ENCODE data around the gene EEF1E1. TPM values are rescaled to one million over a fixed set of nuclear protein-coding genes. Genes with fewer than 3 reads are reported as not detected.
A peak's percentile ranks its signal among the peaks of the same experiment; 100 is the strongest.

The EEF1E1 gene
- total and polyA plus RNA-seq, 9 of the 15 experiments (the other 6 are each of a cell fraction or from before 2014, with no cell fraction given), result 135 to 1,355 (median 327) TPM

DNA sequence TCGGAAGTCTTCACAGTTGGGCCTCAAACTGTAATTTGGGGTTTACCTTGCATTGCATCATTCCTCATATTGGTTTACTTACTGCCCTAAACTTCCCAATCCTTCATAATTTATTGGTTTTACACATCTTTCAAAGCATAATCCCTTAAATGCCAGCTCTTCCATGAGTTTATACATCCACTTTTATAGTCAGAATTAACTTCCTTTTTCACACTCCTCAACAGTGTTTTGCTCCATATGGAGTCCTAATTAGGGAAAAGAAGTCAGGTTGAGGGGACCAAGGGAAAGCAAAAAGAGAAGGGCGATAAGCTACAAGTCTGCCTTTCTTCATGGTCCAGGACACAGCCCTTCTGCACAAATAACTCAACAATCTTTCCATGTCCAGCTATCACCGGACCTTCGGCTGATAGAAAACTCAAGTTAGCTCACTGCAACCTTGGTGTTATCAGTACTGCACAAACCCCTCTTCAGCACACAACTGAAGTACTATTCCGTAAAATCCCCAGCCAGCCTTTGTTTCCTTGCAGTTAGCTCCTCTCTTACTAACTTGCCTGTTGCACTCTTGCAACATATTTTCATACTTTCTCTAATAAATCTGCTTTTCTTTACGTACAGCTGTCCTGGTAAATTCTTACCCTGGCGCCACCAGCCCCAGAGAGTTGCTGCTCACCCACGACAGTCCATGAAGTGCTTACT is 2.0 kb downstream of the EEF1E1 start (continued):
- peak; percentile 62; the same call in 1 of the 2 replicates for TF ChIP-seq MTA3 (IDR thresholded peaks at IDR 0.05; ENCODE audit: borderline replicate concordance)
- no peak for TF ChIP-seq ZNF764 (CRISPR knock-in tag; IDR thresholded peaks at IDR 0.05; ENCODE audit: low read depth)
- no peak for TF ChIP-seq SNRNP70 (optimal IDR thresholded peaks at IDR 0.05; ENCODE audit: low read depth, low read length)
- TF ChIP-seq SOX6 (IDR thresholded peaks at IDR 0.05), result peak; percentile 49; the same call in 1 of the 2 replicates
- TF ChIP-seq, protein P1, sequence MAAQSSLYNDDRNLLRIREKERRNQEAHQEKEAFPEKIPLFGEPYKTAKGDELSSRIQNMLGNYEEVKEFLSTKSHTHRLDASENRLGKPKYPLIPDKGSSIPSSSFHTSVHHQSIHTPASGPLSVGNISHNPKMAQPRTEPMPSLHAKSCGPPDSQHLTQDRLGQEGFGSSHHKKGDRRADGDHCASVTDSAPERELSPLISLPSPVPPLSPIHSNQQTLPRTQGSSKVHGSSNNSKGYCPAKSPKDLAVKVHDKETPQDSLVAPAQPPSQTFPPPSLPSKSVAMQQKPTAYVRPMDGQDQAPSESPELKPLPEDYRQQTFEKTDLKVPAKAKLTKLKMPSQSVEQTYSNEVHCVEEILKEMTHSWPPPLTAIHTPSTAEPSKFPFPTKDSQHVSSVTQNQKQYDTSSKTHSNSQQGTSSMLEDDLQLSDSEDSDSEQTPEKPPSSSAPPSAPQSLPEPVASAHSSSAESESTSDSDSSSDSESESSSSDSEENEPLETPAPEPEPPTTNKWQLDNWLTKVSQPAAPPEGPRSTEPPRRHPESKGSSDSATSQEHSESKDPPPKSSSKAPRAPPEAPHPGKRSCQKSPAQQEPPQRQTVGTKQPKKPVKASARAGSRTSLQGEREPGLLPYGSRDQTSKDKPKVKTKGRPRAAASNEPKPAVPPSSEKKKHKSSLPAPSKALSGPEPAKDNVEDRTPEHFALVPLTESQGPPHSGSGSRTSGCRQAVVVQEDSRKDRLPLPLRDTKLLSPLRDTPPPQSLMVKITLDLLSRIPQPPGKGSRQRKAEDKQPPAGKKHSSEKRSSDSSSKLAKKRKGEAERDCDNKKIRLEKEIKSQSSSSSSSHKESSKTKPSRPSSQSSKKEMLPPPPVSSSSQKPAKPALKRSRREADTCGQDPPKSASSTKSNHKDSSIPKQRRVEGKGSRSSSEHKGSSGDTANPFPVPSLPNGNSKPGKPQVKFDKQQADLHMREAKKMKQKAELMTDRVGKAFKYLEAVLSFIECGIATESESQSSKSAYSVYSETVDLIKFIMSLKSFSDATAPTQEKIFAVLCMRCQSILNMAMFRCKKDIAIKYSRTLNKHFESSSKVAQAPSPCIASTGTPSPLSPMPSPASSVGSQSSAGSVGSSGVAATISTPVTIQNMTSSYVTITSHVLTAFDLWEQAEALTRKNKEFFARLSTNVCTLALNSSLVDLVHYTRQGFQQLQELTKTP (IDR thresholded peaks at IDR 0.05; ENCODE audit: low read depth in 1 of 2, partially characterized antibody in 2 of 2), result peak; percentile 66 to 79
- TF ChIP-seq TBP (optimal IDR thresholded peaks at IDR 0.05; ENCODE audit: low read depth, low read length), result peak; percentile 27
- TF ChIP-seq CBFA2T2 (conservative IDR thresholded peaks at IDR 0.05), result peak; percentile 75
- TF ChIP-seq MXI1 (IDR thresholded peaks at IDR 0.05; ENCODE audit: low read depth, low read length), result no peak
- 0 out of 2 replicates have a peak, but pooled peaks have one; percentile 83 for TF ChIP-seq FOXK1 (CRISPR knock-in tag; IDR thresholded peaks at IDR 0.05; ENCODE audit: borderline replicate concordance)
- TF ChIP-seq LCOR (CRISPR knock-in tag; IDR thresholded peaks at IDR 0.05), result no peak
- TF ChIP-seq, protein P2, sequence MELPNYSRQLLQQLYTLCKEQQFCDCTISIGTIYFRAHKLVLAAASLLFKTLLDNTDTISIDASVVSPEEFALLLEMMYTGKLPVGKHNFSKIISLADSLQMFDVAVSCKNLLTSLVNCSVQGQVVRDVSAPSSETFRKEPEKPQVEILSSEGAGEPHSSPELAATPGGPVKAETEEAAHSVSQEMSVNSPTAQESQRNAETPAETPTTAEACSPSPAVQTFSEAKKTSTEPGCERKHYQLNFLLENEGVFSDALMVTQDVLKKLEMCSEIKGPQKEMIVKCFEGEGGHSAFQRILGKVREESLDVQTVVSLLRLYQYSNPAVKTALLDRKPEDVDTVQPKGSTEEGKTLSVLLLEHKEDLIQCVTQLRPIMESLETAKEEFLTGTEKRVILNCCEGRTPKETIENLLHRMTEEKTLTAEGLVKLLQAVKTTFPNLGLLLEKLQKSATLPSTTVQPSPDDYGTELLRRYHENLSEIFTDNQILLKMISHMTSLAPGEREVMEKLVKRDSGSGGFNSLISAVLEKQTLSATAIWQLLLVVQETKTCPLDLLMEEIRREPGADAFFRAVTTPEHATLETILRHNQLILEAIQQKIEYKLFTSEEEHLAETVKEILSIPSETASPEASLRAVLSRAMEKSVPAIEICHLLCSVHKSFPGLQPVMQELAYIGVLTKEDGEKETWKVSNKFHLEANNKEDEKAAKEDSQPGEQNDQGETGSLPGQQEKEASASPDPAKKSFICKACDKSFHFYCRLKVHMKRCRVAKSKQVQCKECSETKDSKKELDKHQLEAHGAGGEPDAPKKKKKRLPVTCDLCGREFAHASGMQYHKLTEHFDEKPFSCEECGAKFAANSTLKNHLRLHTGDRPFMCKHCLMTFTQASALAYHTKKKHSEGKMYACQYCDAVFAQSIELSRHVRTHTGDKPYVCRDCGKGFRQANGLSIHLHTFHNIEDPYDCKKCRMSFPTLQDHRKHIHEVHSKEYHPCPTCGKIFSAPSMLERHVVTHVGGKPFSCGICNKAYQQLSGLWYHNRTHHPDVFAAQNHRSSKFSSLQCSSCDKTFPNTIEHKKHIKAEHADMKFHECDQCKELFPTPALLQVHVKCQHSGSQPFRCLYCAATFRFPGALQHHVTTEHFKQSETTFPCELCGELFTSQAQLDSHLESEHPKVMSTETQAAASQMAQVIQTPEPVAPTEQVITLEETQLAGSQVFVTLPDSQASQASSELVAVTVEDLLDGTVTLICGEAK (IDR thresholded peaks at IDR 0.05), result 0 out of 2 replicates have a peak, but pooled peaks have one; percentile 15
- TF ChIP-seq, protein P2 (CRISPR knock-in tag; IDR thresholded peaks at IDR 0.05), result no peak
- TF ChIP-seq ZFX (CRISPR knock-in tag; IDR thresholded peaks at IDR 0.05), result peak; percentile 34; the same call in 1 of the 2 replicates
- TF ChIP-seq ZNF24 (IDR thresholded peaks at IDR 0.05), result peak; percentile 20; the same call in 1 of the 2 replicates
